Activated naive CD4-positive, alpha-beta T cell treated with anti-CD3 and anti-CD28 coated beads, Interleukin-2, amount 50 U/mL, for 24 hours (primary cell): ENCODE data around the gene OVOL1.
"Not testable (repeated sequence)": the region's sequence is repeated elsewhere in the genome, so short reads cannot be mapped to it uniquely, and the experiment has no call there.

Experiments
- H3K27ac Mint-ChIP-seq: one replicate; pipeline ENCODE4 v1.8.0; 2021; ENCODE audit warnings: mild to moderate bottlenecking, mixed read lengths
- H3K27me3 Mint-ChIP-seq: one replicate; pipeline ENCODE4 v1.8.0; 2021; ENCODE audit warnings: mixed read lengths
- H3K36me3 Mint-ChIP-seq: one replicate; pipeline ENCODE4 v1.8.0; 2021; ENCODE audit warnings: mixed read lengths
- H3K4me1 Mint-ChIP-seq: one replicate; pipeline ENCODE4 v1.8.0; 2021; ENCODE audit warnings: mixed read lengths
- H3K4me3 Mint-ChIP-seq: one replicate; pipeline ENCODE4 v1.8.0; 2021; ENCODE audit warnings: mild to moderate bottlenecking, mixed read lengths
- H3K9me3 Mint-ChIP-seq: one replicate; pipeline ENCODE4 v1.8.0; 2021; ENCODE audit warnings: mixed read lengths

OVOL1 gene

GRCh38 chr11:65786786-65787636 lies at the start of gene OVOL1:
TSS of gene OVOL1 (plus strand) at chr11:65787063. CDS start at chr11:65787374, 311 bp downstream.
- no peaks in the 10 kb centered on the region for H3K9me3 Mint-ChIP-seq
- H3K27ac Mint-ChIP-seq, result no peak within 1 kb of the TSS
- peaks cover 31% of the 10 kb centered on the region for H3K27me3 Mint-ChIP-seq

GRCh38 chr11:65739022-65739421 lies 47.8 kb upstream of the OVOL1 start:
- Mint-ChIP-seq H3K36me3 (no peaks in the 10 kb centered on the region), H3K27me3 (peaks cover 4% of the 10 kb centered on the region), H3K4me1 (no peaks in the 10 kb centered on the region), H3K27ac (no peak overlapping the region), H3K9me3 (no peaks in the 10 kb centered on the region), H3K4me3 (no peak overlapping the region)

More at GRCh38 chr11:65786786-65787636, at the start of gene OVOL1:
- peak within 1 kb of the TSS; percentile 83 for H3K4me3 Mint-ChIP-seq
- H3K36me3 Mint-ChIP-seq, result no peaks in the 10 kb centered on the region
- H3K4me1 Mint-ChIP-seq, result peaks cover 14% of the 10 kb centered on the region

- no peak overlapping the region for H3K4me3 Mint-ChIP-seq
- no peaks in the 10 kb centered on the region for H3K9me3 Mint-ChIP-seq
- peaks cover 3% of the 10 kb centered on the region for H3K27me3 Mint-ChIP-seq
- no peaks in the 10 kb centered on the region for H3K4me1 Mint-ChIP-seq
- no peaks in the 10 kb centered on the region for H3K36me3 Mint-ChIP-seq
- H3K27ac Mint-ChIP-seq, result no peak overlapping the region
Observed at GRCh38 chr11:65741185-65741584, 45.7 kb upstream of the OVOL1 start.

GRCh38 chr11:65742353-65742752 lies 44.5 kb upstream of the OVOL1 start:
- H3K9me3 Mint-ChIP-seq, result no peaks in the 10 kb centered on the region
- no peaks in the 10 kb centered on the region for H3K36me3 Mint-ChIP-seq
- H3K4me1 Mint-ChIP-seq, result no peaks in the 10 kb centered on the region
- H3K27me3 Mint-ChIP-seq, result peaks cover 4% of the 10 kb centered on the region
- H3K4me3 Mint-ChIP-seq, result no peak overlapping the region
- no peak overlapping the region for H3K27ac Mint-ChIP-seq

GRCh38 chr11:65743681-65744025 lies 43.2 kb upstream of the OVOL1 start:
- no peaks in the 10 kb centered on the region for H3K9me3 Mint-ChIP-seq
- H3K36me3 Mint-ChIP-seq, result no peaks in the 10 kb centered on the region
- H3K4me3 Mint-ChIP-seq, result no peak overlapping the region
- H3K4me1 Mint-ChIP-seq, result no peaks in the 10 kb centered on the region
- peaks cover 4% of the 10 kb centered on the region for H3K27me3 Mint-ChIP-seq
- H3K27ac Mint-ChIP-seq, result no peak overlapping the region

- Mint-ChIP-seq H3K27me3 (peaks cover 4% of the 10 kb centered on the region), H3K9me3 (no peaks in the 10 kb centered on the region), H3K4me1 (no peaks in the 10 kb centered on the region)
Observed at GRCh38 chr11:65744026-65744698, 42.7 kb upstream of the OVOL1 start.

GRCh38 chr11:65744699-65745042 lies 42.2 kb upstream of the OVOL1 start:
- Mint-ChIP-seq H3K9me3 (no peaks in the 10 kb centered on the region), H3K4me3 (no peak overlapping the region), H3K27me3 (peaks cover 4% of the 10 kb centered on the region), H3K36me3 (no peaks in the 10 kb centered on the region), H3K27ac (no peak overlapping the region), H3K4me1 (no peaks in the 10 kb centered on the region)

More at GRCh38 chr11:65744026-65744698, 42.7 kb upstream of the OVOL1 start:
- Mint-ChIP-seq H3K36me3 (no peaks in the 10 kb centered on the region), H3K27ac (no peak overlapping the region), H3K4me3 (no peak overlapping the region)

- peaks cover 4% of the 10 kb centered on the region for H3K27me3 Mint-ChIP-seq
- H3K4me3 Mint-ChIP-seq, result no peak overlapping the region
- H3K4me1 Mint-ChIP-seq, result no peaks in the 10 kb centered on the region
- H3K27ac Mint-ChIP-seq, result no peak overlapping the region
- H3K9me3 Mint-ChIP-seq, result no peaks in the 10 kb centered on the region
- H3K36me3 Mint-ChIP-seq, result no peaks in the 10 kb centered on the region
Observed at GRCh38 chr11:65745049-65745448, 41.8 kb upstream of the OVOL1 start.

- not testable (repeated sequence) for H3K36me3 Mint-ChIP-seq, H3K4me3 Mint-ChIP-seq, H3K27me3 Mint-ChIP-seq, H3K4me1 Mint-ChIP-seq, H3K9me3 Mint-ChIP-seq, H3K27ac Mint-ChIP-seq
Observed at GRCh38 chr11:65762169-65762568, 24.7 kb upstream of the OVOL1 start.

GRCh38 chr11:65762816-65763215 lies 24.0 kb upstream of the OVOL1 start:
- H3K36me3 Mint-ChIP-seq, H3K4me1 Mint-ChIP-seq, H3K27ac Mint-ChIP-seq, H3K4me3 Mint-ChIP-seq, H3K27me3 Mint-ChIP-seq, H3K9me3 Mint-ChIP-seq: not testable (repeated sequence)

- Mint-ChIP-seq H3K9me3 (no peaks in the 10 kb centered on the region), H3K27me3 (peaks cover under 1% of the 10 kb centered on the region), H3K36me3 (no peaks in the 10 kb centered on the region), H3K4me3 (no peak overlapping the region), H3K27ac (no peak overlapping the region), H3K4me1 (peaks cover under 1% of the 10 kb centered on the region)
Observed at GRCh38 chr11:65764434-65764833, 22.4 kb upstream of the OVOL1 start.

- no peak overlapping the region for H3K4me3 Mint-ChIP-seq
- H3K27ac Mint-ChIP-seq, result no peak overlapping the region
- H3K27me3 Mint-ChIP-seq, result no peaks in the 10 kb centered on the region
- no peaks in the 10 kb centered on the region for H3K9me3 Mint-ChIP-seq
- no peaks in the 10 kb centered on the region for H3K36me3 Mint-ChIP-seq
- peaks cover 5% of the 10 kb centered on the region for H3K4me1 Mint-ChIP-seq
Observed at GRCh38 chr11:65766535-65766934, 20.3 kb upstream of the OVOL1 start.

GRCh38 chr11:65767406-65767805 lies 19.5 kb upstream of the OVOL1 start:
- Mint-ChIP-seq H3K27ac (no peak overlapping the region), H3K36me3 (no peaks in the 10 kb centered on the region), H3K4me1 (peaks cover 5% of the 10 kb centered on the region), H3K27me3 (no peaks in the 10 kb centered on the region), H3K4me3 (no peak overlapping the region), H3K9me3 (no peaks in the 10 kb centered on the region)

GRCh38 chr11:65767806-65768205 lies 19.1 kb upstream of the OVOL1 start:
- not testable (repeated sequence) for H3K4me1 Mint-ChIP-seq, H3K36me3 Mint-ChIP-seq, H3K9me3 Mint-ChIP-seq, H3K27ac Mint-ChIP-seq, H3K27me3 Mint-ChIP-seq, H3K4me3 Mint-ChIP-seq

- Mint-ChIP-seq H3K27me3 (no peaks in the 10 kb centered on the region), H3K4me1 (peaks cover 5% of the 10 kb centered on the region), H3K4me3 (no peak overlapping the region), H3K27ac (no peak overlapping the region), H3K9me3 (no peaks in the 10 kb centered on the region), H3K36me3 (no peaks in the 10 kb centered on the region)
Observed at GRCh38 chr11:65770951-65771567, 15.8 kb upstream of the OVOL1 start.

- peaks cover 10% of the 10 kb centered on the region for H3K4me1 Mint-ChIP-seq
Observed at GRCh38 chr11:65771589-65772112, 15.2 kb upstream of the OVOL1 start.

More at GRCh38 chr11:65771589-65772112, 15.2 kb upstream of the OVOL1 start:
- Mint-ChIP-seq H3K36me3 (no peaks in the 10 kb centered on the region), H3K27ac (no peak overlapping the region), H3K4me3 (no peak overlapping the region), H3K9me3 (no peaks in the 10 kb centered on the region), H3K27me3 (no peaks in the 10 kb centered on the region)
